Left cardiac atrium (tissue), 4 donors: Measurements from ENCODE around the gene CPAMD8. TPM values are rescaled to one million over a fixed set of nuclear protein-coding genes. Genes with fewer than 3 reads are reported as not detected.
A peak's percentile ranks its signal among the peaks of the same experiment; 100 is the strongest.
"Not testable (repeated sequence)": the region's sequence is repeated elsewhere in the genome, so short reads cannot be mapped to it uniquely, and the experiment has no call there.

Experiments used
- ATAC-seq, 2 donors: fragments of 200-7000 bp; cut with Tn5 transposase; one replicate each; pipeline ENCODE4 v1.9.1; 2020; ENCODE audit warnings: mild to moderate bottlenecking in 2 of 2, moderate library complexity in 2 of 2
- DNase-seq: peaks from one replicate; pipeline ENCODE4 v3.0.0-alpha.2; 2020
- intact Hi-C, 2 donors: fragments of 100-400 bp; cut with DNase I; formaldehyde crosslinking; loops; one replicate each; pipeline versions ENCODE4 v1.14.1 to v1.15.1; 2022 to 2023
- total RNA-seq, 2 donors: library from RNA; stranded (reverse); fragmentation: NEBNext Ultra II Directional; extraction: Animal tissue kit (Norgen Biotek cat#: 25700); gene quantifications; one replicate each; pipeline ENCODE4 v1.2.1, GENCODE V29; 2021
- donor health status: DM: no; HTN: yes; CAD: no.
- donor health status: DM: no; HTN: yes; CAD: no; lungs with severe emphysema.
- donor health status: DM: yes; HTN: yes; CAD: no.
- donor health status: Dilated cardiomyopathy.

The CPAMD8 gene
- total RNA-seq, 2 donors from 2014 or later = 8.9 to 11.3 TPM

DNA sequence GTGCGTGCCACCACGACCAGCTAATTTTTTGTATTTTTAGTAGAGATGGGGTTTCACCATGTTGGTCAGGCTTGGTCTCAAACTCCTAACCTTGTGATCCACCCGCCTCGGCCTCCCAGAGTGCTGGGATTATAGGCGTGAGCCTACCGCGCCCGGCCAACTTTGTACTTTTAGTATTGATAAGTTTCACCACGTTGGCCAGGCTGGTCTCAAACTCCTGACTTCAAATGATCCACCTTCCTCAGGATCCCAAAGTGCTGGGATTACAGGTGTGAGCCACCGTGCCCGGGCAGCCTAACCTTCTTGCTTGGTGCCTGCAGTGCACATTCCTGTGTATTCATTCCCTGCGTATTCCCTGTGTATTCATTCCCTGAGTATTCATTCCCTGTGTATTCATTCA is 88.8 kb downstream of the CPAMD8 start:
- intact Hi-C loops, ATAC-seq, DNase-seq: not testable (repeated sequence)

DNA sequence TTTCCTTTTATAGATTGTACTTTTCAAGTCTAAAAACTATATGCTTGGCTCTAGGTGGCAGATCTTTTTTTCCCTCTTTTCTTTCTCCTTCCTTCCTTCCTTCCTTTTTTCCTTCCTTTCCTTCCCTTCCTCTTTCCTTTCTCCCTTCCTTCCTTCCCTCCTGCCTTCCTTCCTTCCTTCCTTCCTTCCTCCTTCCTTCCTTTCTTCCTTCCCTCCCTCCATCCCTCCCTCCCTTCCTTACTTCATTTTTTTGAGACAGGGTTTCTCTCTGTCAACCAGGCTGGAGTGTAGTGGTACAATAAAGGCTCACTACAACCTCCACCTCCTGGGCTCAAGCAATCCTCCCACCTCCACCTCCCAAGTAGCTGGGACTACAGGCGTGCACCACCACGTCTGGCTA is 89.7 kb downstream of the CPAMD8 start:
- intact Hi-C loops = no loop called here
- ATAC-seq (no peak), DNase-seq (no peak)

- no peak for DNase-seq
- ATAC-seq = no peak
- intact Hi-C loops = no loop called here
Observed at GRCh38 chr19:16934489-16934888, 92.1 kb downstream of the CPAMD8 start.

- intact Hi-C loops = no loop called here
- ATAC-seq (no peak), DNase-seq (no peak)
Observed at GRCh38 chr19:16931306-16931705, 95.3 kb downstream of the CPAMD8 start.

- ATAC-seq = no peak
- intact Hi-C loops = no loop called here
- DNase-seq = no peak
Observed at GRCh38 chr19:16930753-16931152, 95.9 kb downstream of the CPAMD8 start.

DNA sequence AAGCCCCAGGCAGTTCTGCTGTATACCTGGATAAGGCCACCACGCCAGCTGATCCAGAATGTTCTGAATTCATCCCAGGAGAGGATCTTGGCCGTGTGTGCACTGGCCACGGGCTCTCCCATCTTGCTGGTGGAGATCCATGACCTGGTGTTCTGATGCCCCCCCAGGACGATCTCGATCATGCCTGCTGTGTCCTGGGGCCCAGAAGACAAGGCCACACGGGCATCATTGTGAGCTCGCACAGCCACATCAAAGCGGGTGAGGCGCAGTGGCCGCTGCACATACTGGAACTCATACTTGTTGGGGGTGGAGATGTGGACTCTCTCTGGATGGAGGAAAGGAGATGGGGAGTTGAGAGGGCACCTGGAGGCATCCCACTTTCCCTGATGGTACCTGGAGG is 97.7 kb downstream of the CPAMD8 start:
- intact Hi-C loops = no loop called here
- ATAC-seq (no peak), DNase-seq (no peak)

DNA sequence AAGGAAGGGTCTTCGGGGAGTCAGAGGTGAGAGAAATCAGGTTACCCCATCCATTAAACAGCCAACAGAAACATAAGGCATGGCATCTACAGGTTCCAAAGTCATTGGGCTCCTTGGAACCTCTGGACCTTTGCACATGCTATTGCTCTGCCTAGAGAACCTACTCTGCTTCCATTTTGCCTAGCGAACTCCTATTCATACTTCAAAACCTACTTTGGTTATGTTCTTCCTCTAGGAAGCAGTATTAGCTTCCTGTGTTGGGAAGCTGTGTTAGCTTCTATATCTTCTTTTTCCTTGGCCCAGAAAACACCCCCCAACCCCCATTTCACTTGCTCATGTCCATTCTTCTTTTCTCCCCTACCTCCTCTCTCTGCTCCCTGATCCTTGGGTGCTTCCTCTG is 98.3 kb downstream of the CPAMD8 start:
- intact Hi-C loops = no loop called here
- no peak for ATAC-seq
- no peak for DNase-seq

- DNase-seq (no peak), ATAC-seq (no peak)
- intact Hi-C loops = no loop called here
Observed at GRCh38 chr19:16927883-16928282, 98.7 kb downstream of the CPAMD8 start.

DNA sequence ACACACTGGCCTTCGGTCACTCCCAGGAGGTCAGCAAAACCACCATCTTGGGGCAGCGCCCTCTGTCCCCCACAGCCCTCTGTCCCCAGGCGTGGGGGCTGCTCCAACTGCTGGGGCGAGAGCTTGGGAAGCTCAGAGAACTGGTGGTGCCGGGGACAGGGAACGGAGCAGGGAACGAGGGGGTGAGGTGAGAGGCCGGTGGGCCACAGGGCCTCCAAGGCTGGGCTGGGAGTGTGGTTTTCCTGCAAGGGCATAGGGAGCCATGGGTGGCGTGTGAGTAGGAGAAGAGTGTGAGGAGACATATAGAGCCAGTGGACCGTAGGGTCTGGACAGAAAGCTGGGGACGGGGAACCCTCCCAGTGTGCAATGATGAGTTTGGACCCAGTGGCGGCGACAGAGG is 103.7 kb downstream of the CPAMD8 start:
- intact Hi-C loops = no loop called here
- DNase-seq = no peak
- ATAC-seq = no peak

DNA sequence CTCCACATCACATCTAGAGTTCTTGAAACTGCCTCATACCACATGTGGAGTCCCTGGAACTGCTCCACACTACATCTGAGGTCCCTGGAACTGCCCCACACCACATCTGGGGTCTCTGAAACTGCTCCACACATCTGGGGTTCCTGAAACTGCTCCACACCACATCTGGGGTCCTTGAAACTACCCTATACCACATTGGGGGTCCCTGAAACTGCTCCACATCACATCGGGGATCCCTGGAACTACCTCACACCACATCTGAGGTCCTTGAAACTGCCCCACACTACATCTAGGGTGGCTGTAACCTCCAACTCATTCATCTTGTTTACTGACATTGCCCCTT is 104.0 kb downstream of the CPAMD8 start:
- intact Hi-C loops = no loop called here
- no peak for DNase-seq
- ATAC-seq = no peak

GRCh38 chr19:16921766-16922591 is 104.6 kb downstream of the CPAMD8 start:
- DNase-seq = no peak
- intact Hi-C loops = no loop called here
- ATAC-seq = no peak

DNA sequence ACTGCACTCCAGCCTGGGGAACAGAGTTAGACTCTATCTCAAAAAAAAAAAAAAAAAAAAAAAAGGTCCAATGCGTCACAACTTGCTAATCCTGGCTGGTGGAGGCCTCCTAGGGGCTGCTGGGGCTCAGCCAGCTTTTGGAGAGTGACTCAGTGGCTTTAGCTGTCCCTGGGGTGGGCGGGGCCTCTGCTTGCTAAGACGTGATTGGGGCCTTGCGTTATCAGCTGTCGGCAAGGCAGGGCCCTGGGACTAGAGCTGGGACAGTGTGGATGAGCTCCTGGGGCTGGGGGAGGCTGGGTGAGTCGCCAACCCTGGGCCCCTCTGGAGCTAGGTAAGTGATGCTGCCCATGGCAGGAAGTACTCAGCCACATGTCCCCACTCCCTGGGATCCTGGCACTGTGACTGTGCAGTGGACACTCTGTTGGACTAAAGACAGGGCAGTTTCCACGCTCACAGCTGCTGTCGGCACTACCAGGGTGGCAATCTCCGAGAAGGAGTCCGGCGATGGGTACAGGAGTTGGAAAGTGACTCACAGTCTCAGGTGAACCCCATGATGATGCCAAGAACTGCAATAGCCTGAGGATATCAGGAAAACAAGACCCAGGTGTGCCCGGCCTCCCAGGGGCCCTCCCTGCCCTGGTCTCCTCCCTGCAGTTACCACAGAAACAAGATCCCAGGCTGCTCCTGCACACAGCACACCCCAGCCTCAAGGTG is 105.6 kb downstream of the CPAMD8 start:
- intact Hi-C loops = no loop called here
- no peak for DNase-seq
- peak in 1 of 2 donors; percentile 26 for ATAC-seq

DNA sequence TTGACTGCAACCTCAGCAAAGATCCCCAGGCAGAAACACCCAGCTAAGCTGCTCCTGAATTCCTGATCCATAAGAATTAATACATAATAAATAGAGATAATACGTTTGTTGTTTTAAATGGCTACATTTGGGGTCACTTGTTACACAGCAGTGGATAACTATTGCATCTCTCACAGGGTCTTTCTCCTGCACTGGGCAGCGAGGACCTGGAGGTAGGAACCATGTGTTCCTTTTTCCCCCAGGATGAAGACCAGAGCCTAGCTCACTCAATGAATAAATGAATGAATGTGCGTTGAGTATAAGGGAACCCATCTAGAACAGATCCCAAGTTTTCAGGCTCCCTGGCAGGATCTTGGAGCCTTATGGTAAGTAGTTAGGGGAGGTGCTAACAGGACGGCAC is 107.1 kb downstream of the CPAMD8 start:
- no peak for DNase-seq
- intact Hi-C loops = no loop called here
- ATAC-seq = no peak

- intact Hi-C loops = no loop called here
- no peak for DNase-seq
- ATAC-seq = no peak
Observed at GRCh38 chr19:16917401-16917800, 109.2 kb downstream of the CPAMD8 start.

DNA sequence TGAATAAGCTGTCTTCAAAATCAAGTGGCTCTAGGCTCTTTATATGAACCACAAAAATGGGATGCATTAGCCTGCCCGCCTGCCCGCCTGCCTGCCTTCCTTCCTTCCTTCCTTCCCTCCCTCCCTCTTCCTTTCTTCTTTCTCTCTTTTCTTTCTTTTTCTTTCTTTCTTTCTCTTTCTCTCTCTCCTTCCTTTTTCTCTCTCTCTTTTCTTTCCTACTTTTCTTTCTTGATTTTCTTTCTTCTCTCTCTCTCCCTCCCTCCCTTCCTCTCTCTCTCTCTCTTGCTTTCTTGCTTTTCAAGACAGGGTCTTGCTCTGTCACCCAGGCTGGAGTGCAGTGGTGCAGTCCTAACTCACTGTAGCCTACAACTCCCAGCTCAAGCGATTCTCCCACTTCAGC is 110.9 kb downstream of the CPAMD8 start:
- intact Hi-C loops = no loop called here
- ATAC-seq = no peak

GRCh38 chr19:16915135-16915534 is 111.5 kb downstream of the CPAMD8 start:
- intact Hi-C loops = no loop called here
- ATAC-seq (no peak), DNase-seq (no peak)

More for the DNA sequence above, 110.9 kb downstream of the CPAMD8 start:
- DNase-seq = no peak

DNA sequence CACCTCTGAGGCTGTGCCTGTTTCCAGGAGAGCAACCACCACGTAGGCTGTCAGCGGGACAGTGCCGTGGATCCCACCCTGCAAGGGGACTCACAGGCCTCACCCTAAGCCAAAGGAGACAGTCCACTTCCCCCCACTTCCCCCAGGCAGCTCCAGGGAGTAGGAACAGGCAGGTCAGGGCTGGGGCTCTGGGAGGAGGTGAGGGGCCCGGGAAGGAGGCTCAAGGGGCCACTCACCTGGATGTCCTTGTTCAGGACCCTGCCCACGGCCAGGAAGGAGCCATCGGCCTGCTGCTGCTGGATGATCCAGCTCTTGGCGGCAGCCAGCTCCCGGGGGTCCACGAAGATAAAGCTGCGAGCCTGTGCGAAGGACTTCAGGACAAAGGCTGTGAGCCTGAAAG is 112.2 kb downstream of the CPAMD8 start:
- DNase-seq (no peak), ATAC-seq (no peak)
- intact Hi-C loops = no loop called here

DNA sequence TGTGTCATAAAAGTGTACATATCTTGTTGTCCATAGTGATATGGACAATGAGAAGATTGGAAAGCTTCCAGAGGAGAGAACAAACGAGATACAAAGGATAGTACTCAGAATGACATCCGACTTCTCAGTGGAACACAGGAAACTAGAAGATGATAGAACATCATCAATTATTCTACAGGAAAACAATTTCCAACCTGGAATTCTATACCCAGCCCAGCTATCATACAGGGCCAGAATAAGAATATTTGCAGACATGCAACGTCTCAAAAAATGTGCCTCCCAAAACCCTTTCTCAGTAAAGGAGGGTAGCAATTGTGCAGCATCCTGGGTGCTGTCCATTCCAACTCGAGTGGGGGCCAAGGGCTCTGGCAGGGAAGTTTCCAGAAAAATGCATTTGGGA is 113.8 kb downstream of the CPAMD8 start:
- intact Hi-C loops = no loop called here
- DNase-seq (no peak), ATAC-seq (no peak)

DNA sequence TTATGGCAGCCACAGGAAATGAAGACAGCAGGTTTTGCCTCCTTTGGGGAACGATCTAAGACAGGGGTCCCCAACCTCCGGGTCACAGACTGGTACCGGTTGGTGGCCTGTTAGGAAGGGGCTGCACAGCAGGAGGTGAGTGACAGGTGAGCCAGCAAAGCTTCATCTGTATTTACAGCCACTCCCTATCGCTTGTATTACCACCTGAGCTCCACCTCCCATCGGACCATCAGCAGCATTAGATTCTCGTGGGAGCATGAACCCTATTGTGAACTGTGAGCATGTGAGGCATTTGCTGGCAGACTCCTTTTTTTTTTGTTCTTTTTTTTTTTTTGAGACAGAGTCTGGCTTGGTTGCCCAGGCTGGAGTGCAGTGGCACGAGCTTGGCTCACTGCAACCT is 115.6 kb downstream of the CPAMD8 start:
- no peak for ATAC-seq
- intact Hi-C loops = no loop called here
- DNase-seq = no peak

DNA sequence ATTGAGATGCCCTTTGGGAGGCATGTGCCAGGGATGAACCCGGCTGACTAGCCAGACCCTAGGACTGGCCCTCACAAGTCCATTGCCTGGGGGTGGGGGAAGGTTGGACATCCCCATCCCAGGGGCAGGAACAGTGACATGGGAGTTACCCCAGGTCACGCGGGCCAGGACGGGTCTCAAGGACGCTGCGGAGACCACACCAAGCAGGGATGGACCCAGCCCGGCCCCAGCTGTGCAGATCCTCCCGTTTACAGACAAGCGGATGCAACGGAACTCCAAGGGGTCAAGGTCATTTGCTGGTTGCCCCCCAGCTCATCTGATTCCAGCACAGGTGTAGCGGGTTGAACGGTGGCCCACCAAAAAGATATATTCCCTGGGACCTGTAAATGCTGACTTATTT is 117.9 kb downstream of the CPAMD8 start:
- DNase-seq (no peak), ATAC-seq (no peak)
- intact Hi-C loops = no loop called here

GRCh38 chr19:16904599-16904998 is 122.0 kb downstream of the CPAMD8 start:
- ATAC-seq = no peak
- intact Hi-C loops = no loop called here
- DNase-seq = no peak
